ENCODE results near the gene PIGZ.

PIGZ gene

GRCh38 chr3:196968233-196969133 lies at the start of gene PIGZ:
PIGZ (minus strand) TSS chr3:196968833; CDS start chr3:196952031, 16,802 bp downstream.
- peak within 1 kb of the TSS; percentile 54 for H3K4me3 ChIP-seq (ENCODE audit: low read depth, low read length)
- no peak for TF ChIP-seq CTCF (IDR thresholded peaks at IDR 0.05; ENCODE audit: low read depth, low read length)

- H3K4me3 ChIP-seq (ENCODE audit: low read depth, low read length), result no peak overlapping the region
Measured at GRCh38 chr3:197017003-197017402, 48.4 kb upstream of the PIGZ start.

GRCh38 chr3:197015790-197016736 lies 47.4 kb upstream of the PIGZ start:
- TF ChIP-seq CTCF (IDR thresholded peaks at IDR 0.05; ENCODE audit: low read depth, low read length), result no peak
- no peak overlapping the region for H3K4me3 ChIP-seq (ENCODE audit: low read depth, low read length)

More at GRCh38 chr3:197017003-197017402, 48.4 kb upstream of the PIGZ start:
- no peak for TF ChIP-seq CTCF (IDR thresholded peaks at IDR 0.05; ENCODE audit: low read depth, low read length)

GRCh38 chr3:197014942-197015575 lies 46.4 kb upstream of the PIGZ start:
- H3K4me3 ChIP-seq (ENCODE audit: low read depth, low read length), result no peak overlapping the region
- TF ChIP-seq CTCF (IDR thresholded peaks at IDR 0.05; ENCODE audit: low read depth, low read length), result no peak

- H3K4me3 ChIP-seq (ENCODE audit: low read depth, low read length), result no peak overlapping the region
- TF ChIP-seq CTCF (IDR thresholded peaks at IDR 0.05; ENCODE audit: low read depth, low read length), result no peak
Measured at GRCh38 chr3:197014024-197014423, 45.4 kb upstream of the PIGZ start.

- no peak overlapping the region for H3K4me3 ChIP-seq (ENCODE audit: low read depth, low read length)
- no peak for TF ChIP-seq CTCF (IDR thresholded peaks at IDR 0.05; ENCODE audit: low read depth, low read length)
Measured at GRCh38 chr3:197012540-197012883, 43.9 kb upstream of the PIGZ start.

Data from WI38 (cell line).